HepG2 (cell line): ENCODE data around the gene NEK6. TPM values are rescaled to one million over a fixed set of nuclear protein-coding genes. Genes with fewer than 3 reads are reported as not detected.
A peak's percentile ranks its signal among the peaks of the same experiment; 100 is the strongest.

Experiments used
- ARID2 ChIP-seq: sonication (generic); formaldehyde crosslinking; IDR thresholded peaks from 2 replicates; pipeline ENCODE4 v1.8.1; 2022; ENCODE audit warnings: mild to moderate bottlenecking, missing genetic modification reagents, borderline replicate concordance
- ARID4A ChIP-seq: sonication (generic); formaldehyde crosslinking; IDR thresholded peaks from 2 replicates; pipeline ENCODE4 v1.5.0; 2020; ENCODE audit warnings: mild to moderate bottlenecking, missing genetic modification reagents, borderline replicate concordance
- ARNT2 ChIP-seq: sonication (generic); formaldehyde crosslinking; IDR thresholded peaks from 2 replicates; pipeline ENCODE4 v1.8.0; 2022; ENCODE audit warnings: mild to moderate bottlenecking, low read depth, missing genetic modification reagents, moderate library complexity
- HNF4G ChIP-seq, 2 experiments: sonication (generic) in 1 of 2; formaldehyde crosslinking in 1 of 2; IDR thresholded peaks; 2 replicates each; pipeline versions ENCODE4 v1.4.0 to v1.6.1; 2011 to 2020; ENCODE audit warnings: borderline replicate concordance in 2 of 2, low read depth in 2 of 2, mild to moderate bottlenecking in 2 of 2, low read length in 1 of 2, missing genetic modification reagents in 1 of 2, moderate library complexity in 1 of 2
- KDM1A ChIP-seq: IDR thresholded peaks from 2 replicates; pipeline ENCODE4 v1.6.1; 2016; ENCODE audit warnings: missing compliant biosample characterization
- KDM5B ChIP-seq: sonication (generic); formaldehyde crosslinking; IDR thresholded peaks from 2 replicates; pipeline ENCODE4 v1.4.0; 2020; ENCODE audit warnings: missing genetic modification reagents, mild to moderate bottlenecking, borderline replicate concordance
- MED1 ChIP-seq: sonication (generic); formaldehyde crosslinking; IDR thresholded peaks from 2 replicates; pipeline ENCODE4 v1.4.0; 2020; ENCODE audit warnings: missing genetic modification reagents
- NR2F2 ChIP-seq: IDR thresholded peaks from 2 replicates; pipeline ENCODE4 v1.6.1; 2012; ENCODE audit warnings: low read depth, inconsistent platforms, borderline replicate concordance
- POLR2AphosphoS5 ChIP-seq: IDR thresholded peaks from 2 replicates; pipeline ENCODE4 v1.6.1; 2012; ENCODE audit warnings: low read depth, low read length
- UBTF ChIP-seq: sonication (generic); formaldehyde crosslinking; IDR thresholded peaks from 2 replicates; pipeline ENCODE4 v1.4.0; 2020; ENCODE audit warnings: mild to moderate bottlenecking, missing genetic modification reagents
- ZFP36 ChIP-seq: fragments of 150-350 bp; IDR thresholded peaks from 2 replicates; pipeline ENCODE4 v1.6.1; 2018; ENCODE audit warnings: borderline replicate concordance, low read length, low read depth; ENCODE audit not compliant: partially characterized antibody
- ZFP41 ChIP-seq: sonication (generic); formaldehyde crosslinking; IDR thresholded peaks from 2 replicates; pipeline ENCODE4 v1.4.0; 2020; ENCODE audit warnings: mild to moderate bottlenecking, missing genetic modification reagents, borderline replicate concordance
- ZNF547 ChIP-seq: sonication (generic); formaldehyde crosslinking; IDR thresholded peaks from 2 replicates; pipeline ENCODE4 v1.5.1; 2020; ENCODE audit warnings: mild to moderate bottlenecking, missing genetic modification reagents
- ZNF556 ChIP-seq: sonication (generic); formaldehyde crosslinking; IDR thresholded peaks from 2 replicates; pipeline ENCODE4 v1.4.0; 2020; ENCODE audit warnings: mild to moderate bottlenecking, missing genetic modification reagents, borderline replicate concordance
- ZNF704 ChIP-seq: sonication (generic); formaldehyde crosslinking; IDR thresholded peaks from 2 replicates; pipeline ENCODE4 v1.8.1; 2023; ENCODE audit warnings: mild to moderate bottlenecking, inconsistent platforms, moderate library complexity, missing genetic modification reagents, borderline replicate concordance
- ZNF746 ChIP-seq: sonication (generic); formaldehyde crosslinking; IDR thresholded peaks from 2 replicates; pipeline ENCODE4 v1.8.0; 2022; ENCODE audit warnings: mild to moderate bottlenecking, missing genetic modification reagents
- ZNF784 ChIP-seq: sonication (generic); formaldehyde crosslinking; IDR thresholded peaks from 2 replicates; pipeline ENCODE4 v1.5.1; 2020; ENCODE audit warnings: missing genetic modification reagents, mild to moderate bottlenecking, borderline replicate concordance
- polyA plus RNA-seq, 8 experiments: library from polyadenylated mRNA; depleted of rRNA in 3 of 8; stranded (reverse) in 7 of 8; unstranded in 1 of 8; fragments of >200 nt; fragmentation: Illumina TruSeq in 4 of 8; extraction: Trizol in 4 of 8; gene quantifications; 2 replicates each; pipeline versions ENCODE4 v1.2.1 to v1.2.3, GENCODE V29; 2011 to 2016; ENCODE audit warnings: low read depth in 4 of 8, missing spikeins in 1 of 8, mixed read lengths in 1 of 8; ENCODE audit not compliant: insufficient read depth in 1 of 8
- total RNA-seq, 5 experiments: library from RNA; depleted of rRNA; stranded (reverse); fragments of >200 nt; fragmentation: Illumina TruSeq; extraction: Trizol; gene quantifications; 2 replicates each; pipeline ENCODE4 v1.2.3, GENCODE V29; 2016; ENCODE audit warnings: low read depth in 1 of 5

NEK6 gene
- total and polyA plus RNA-seq, 2 of the 13 experiments (the other 11 are each of a cell fraction or from before 2014, with no cell fraction given), result 30.4 to 119 TPM

- TF ChIP-seq ARID4A, result no peak
- no peak for TF ChIP-seq ARNT2 (CRISPR knock-in tag)
- no peak for TF ChIP-seq ZFP41 (CRISPR knock-in tag)
- TF ChIP-seq ZNF746 (CRISPR knock-in tag), result 0 out of 2 replicates have a peak, but pooled peaks have one; percentile 26
- peak; percentile 61; the same call in 1 of the 2 replicates for TF ChIP-seq KDM5B
- no peak for TF ChIP-seq ZNF784
- no peak for TF ChIP-seq ZNF556 (CRISPR knock-in tag)
- peak; percentile 22; the same call in 1 of the 2 replicates for TF ChIP-seq ARID2
- no peak for TF ChIP-seq KDM1A (CRISPR knock-in tag)
- no peak for TF ChIP-seq ZFP36
- TF ChIP-seq POLR2AphosphoS5, result peak; percentile 35; the same call in 1 of the 2 replicates
- TF ChIP-seq HNF4G (IDR thresholded peaks at IDR 0.05; ENCODE audit: borderline replicate concordance, low read depth, low read length), result peak; percentile 65; the same call in 1 of the 2 replicates
- no peak for TF ChIP-seq HNF4G (CRISPR knock-in tag; IDR thresholded peaks at IDR 0.05; ENCODE audit: borderline replicate concordance, low read depth)
- no peak for TF ChIP-seq ZNF704 (CRISPR knock-in tag)
- peak; percentile 45; the same call in 1 of the 2 replicates for TF ChIP-seq ZNF547 (CRISPR knock-in tag)
- TF ChIP-seq UBTF, result peak; percentile 82; the same call in 1 of the 2 replicates
- TF ChIP-seq MED1 (CRISPR knock-in tag), result no peak
- no peak for TF ChIP-seq NR2F2
These were observed 933 bp downstream of the NEK6 start (continued) for GRCh38 chr9:124258607-124259157.
